K562 (cell line): ENCODE data around the gene NIPAL3. TPM values are rescaled to one million over a fixed set of nuclear protein-coding genes. Genes with fewer than 3 reads are reported as not detected.
A peak's percentile ranks its signal among the peaks of the same experiment; 100 is the strongest.

ENCODE experiments used
- BHLHE40 ChIP-seq: IDR thresholded peaks from 2 replicates; pipeline ENCODE4 v1.6.1; 2011; ENCODE audit warnings: low read length, improper control_type of control experiment
- E2F6 ChIP-seq, 2 experiments: IDR thresholded peaks; 2 replicates each; pipeline ENCODE4 v1.6.1; 2011; ENCODE audit warnings: borderline replicate concordance in 1 of 2, control low read depth in 1 of 2, low read depth in 1 of 2, low read length in 1 of 2, mild to moderate bottlenecking in 1 of 2, mixed read lengths in 1 of 2, moderate library complexity in 1 of 2; ENCODE audit not compliant: insufficient read depth in 1 of 2, insufficient read length in 1 of 2, poor library complexity in 1 of 2, severe bottlenecking in 1 of 2; ENCODE audit errors: extremely low read depth in 1 of 2
- ETS2 ChIP-seq: IDR thresholded peaks from 2 replicates; pipeline ENCODE4 v1.6.1; 2016; ENCODE audit warnings: borderline replicate concordance, missing genetic modification characterization, mild to moderate bottlenecking, moderate library complexity, missing compliant biosample characterization; ENCODE audit not compliant: poor library complexity, severe bottlenecking
- ETV6 ChIP-seq, 3 experiments: fragments of 150-350 bp in 1 of 3; sonication (generic) in 1 of 3; formaldehyde crosslinking in 1 of 3; IDR thresholded peaks; 2 replicates each; pipeline versions ENCODE4 v1.6.1 to v1.8.0; 2014 to 2022; ENCODE audit warnings: borderline replicate concordance in 2 of 3, low read depth in 2 of 3, antibody characterized with exemption in 1 of 3, low read length in 1 of 3, mild to moderate bottlenecking in 1 of 3, missing genetic modification reagents in 1 of 3
- HNRNPL ChIP-seq: fragments of 200-400 bp; formaldehyde crosslinking; IDR thresholded peaks from 2 replicates; pipeline ENCODE4 v1.6.1; 2017; ENCODE audit warnings: low read depth, mild to moderate bottlenecking, low read length
- NFRKB ChIP-seq: fragments of 450-650 bp; IDR thresholded peaks from 2 replicates; pipeline ENCODE4 v1.6.1; 2016; ENCODE audit warnings: low read depth
- SIN3B ChIP-seq: fragments of 450-650 bp; IDR thresholded peaks from 2 replicates; pipeline ENCODE4 v1.6.1; 2017; ENCODE audit warnings: low read depth, mild to moderate bottlenecking, moderate library complexity
- SPI1 ChIP-seq: IDR thresholded peaks from 2 replicates; pipeline ENCODE4 v1.6.1; 2011; ENCODE audit warnings: low read depth, low read length, control low read depth, borderline replicate concordance
- ZBTB5 ChIP-seq: fragments of 450-650 bp; IDR thresholded peaks from 2 replicates; pipeline ENCODE4 v1.6.1; 2017; ENCODE audit warnings: antibody characterized with exemption
- ZFP91 ChIP-seq: sonication (generic); formaldehyde crosslinking; IDR thresholded peaks from 2 replicates; pipeline ENCODE4 v1.8.0; 2022; ENCODE audit warnings: mild to moderate bottlenecking, missing genetic modification reagents
- ZMIZ1 ChIP-seq, 2 experiments: fragments of 150-350 bp in 1 of 2; IDR thresholded peaks; 2 replicates each; pipeline ENCODE4 v1.6.1; 2012 to 2016; ENCODE audit warnings: low read depth in 2 of 2, low read length in 2 of 2, mild to moderate bottlenecking in 1 of 2, moderate library complexity in 1 of 2
- ZNF280B ChIP-seq: fragments of 250-450 bp; sonication (Bioruptor Pico); IDR thresholded peaks from 2 replicates; pipeline ENCODE4 v1.5.1; 2021; ENCODE audit warnings: mild to moderate bottlenecking
- ZNF583 ChIP-seq: fragments of 250-450 bp; sonication (Bioruptor Pico); IDR thresholded peaks from 2 replicates; pipeline ENCODE4 v1.4.0; 2020
- ZNF76 ChIP-seq: fragments of 250-450 bp; sonication (Bioruptor Pico); IDR thresholded peaks from 2 replicates; pipeline ENCODE4 v1.4.0; 2020; ENCODE audit warnings: mild to moderate bottlenecking, moderate library complexity, borderline replicate concordance
- ZNF778 ChIP-seq: fragments of 450-650 bp; formaldehyde crosslinking; IDR thresholded peaks from 2 replicates; pipeline ENCODE4 v1.4.0; 2020; ENCODE audit warnings: mild to moderate bottlenecking, moderate library complexity
- polyA plus RNA-seq, 8 experiments: library from polyadenylated mRNA; depleted of rRNA in 4 of 8; stranded (reverse) in 5 of 8; unstranded in 3 of 8; fragments of >200 nt; fragmentation: Nextera tagmentation in 2 of 8; fragmentation: Illumina TruSeq in 1 of 8; extraction: Ambion mirVana in 2 of 8; extraction: Trizol in 1 of 8; gene quantifications; 2 replicates each; pipeline versions ENCODE4 v1.2.1 to v1.2.3, GENCODE V29; 2011 to 2014; ENCODE audit warnings: inconsistent platforms in 1 of 8, missing spikeins in 1 of 8
- total RNA-seq, 7 experiments: library from RNA; depleted of rRNA in 6 of 7; stranded (reverse); fragments of >200 nt in 6 of 7; fragmentation: Illumina TruSeq in 2 of 7; extraction: Trizol in 2 of 7; gene quantifications; 2 replicates each; pipeline versions ENCODE4 v1.2.1 to v1.2.3, GENCODE V29; 2011 to 2021; ENCODE audit warnings: low replicate concordance in 1 of 7

NIPAL3 gene
- total and polyA plus RNA-seq, 9 of the 15 experiments (the other 6 are each of a cell fraction or from before 2014, with no cell fraction given), result 10.5 to 26.3 (median 16.0) TPM

GRCh38 chr1:24413350-24414163, 2.0 kb upstream of the NIPAL3 start, which contains the start of gene STPG1 (continued):
- TF ChIP-seq ZFP91 (no peak), ETS2 (tag) (no peak), SPI1 (no peak), ZBTB5 (peak; percentile 99), ETV6 (IDR thresholded peaks at IDR 0.05; ENCODE audit: borderline replicate concordance in 1 of 2, low read depth in 2 of 2, low read length in 1 of 2) (no peak), ETV6 (CRISPR knock-in tag; IDR thresholded peaks at IDR 0.05; ENCODE audit: borderline replicate concordance) (no peak), ZNF778 (no peak), ZNF583 (CRISPR knock-in tag) (no peak), HNRNPL (no peak), ZNF76 (no peak), ZNF280B (no peak), E2F6 (IDR thresholded peaks at IDR 0.05; ENCODE audit: borderline replicate concordance in 1 of 2, extremely low read depth in 1 of 2, insufficient read depth in 1 of 2, insufficient read length in 1 of 2, low read depth in 1 of 2, low read length in 1 of 2, poor library complexity in 1 of 2, severe bottlenecking in 1 of 2) (peak; percentile 51 to 69), NFRKB (peak; percentile 43; the same call in 1 of the 2 replicates), SIN3B (no peak; the same call in 1 of the 2 replicates), BHLHE40 (no peak; the same call in 1 of the 2 replicates), ZMIZ1 (IDR thresholded peaks at IDR 0.05; ENCODE audit: low read depth in 2 of 2, low read length in 2 of 2) (no peak)
